Measurements from ENCODE around the gene CTR9. TPM values are rescaled to one million over a fixed set of nuclear protein-coding genes. Genes with fewer than 3 reads are reported as not detected.
A peak's percentile ranks its signal among the peaks of the same experiment; 100 is the strongest.

The CTR9 gene
- total and polyA plus RNA-seq, 9 of the 15 experiments (the other 6 are each of a cell fraction or from before 2014, with no cell fraction given) = 25.4 to 79.3 (median 47.3) TPM

- no peak for TF ChIP-seq CBX2 (IDR thresholded peaks at IDR 0.05; ENCODE audit: insufficient read depth, low read length, poor library complexity, severe bottlenecking)
- TF ChIP-seq RBFOX2 (IDR thresholded peaks at IDR 0.05; ENCODE audit: low read depth, low read length) = peak; percentile 97
- TF ChIP-seq HDAC8 (tag; IDR thresholded peaks at IDR 0.05) = no peak
- TF ChIP-seq AFF4 (CRISPR knock-in tag; IDR thresholded peaks at IDR 0.05) = 0 out of 2 replicates have a peak, but pooled peaks have one; percentile 67
- no peak for TF ChIP-seq SNAPC5 (CRISPR knock-in tag; IDR thresholded peaks at IDR 0.05)
- peak; percentile 23; the same call in 1 of the 2 replicates for TF ChIP-seq BCOR (IDR thresholded peaks at IDR 0.05)
- TF ChIP-seq ETV5 (CRISPR knock-in tag; IDR thresholded peaks at IDR 0.05; ENCODE audit: low read depth) = peak; percentile 86
- 0 out of 2 replicates have a peak, but pooled peaks have one; percentile 44 for TF ChIP-seq ZBTB9 (CRISPR knock-in tag; IDR thresholded peaks at IDR 0.05)
- TF ChIP-seq SRSF9 (IDR thresholded peaks at IDR 0.05; ENCODE audit: borderline replicate concordance, low read depth, low read length) = no peak
- TF ChIP-seq ZNF143 (CRISPR knock-in tag; IDR thresholded peaks at IDR 0.05) = no peak
- no peak for TF ChIP-seq RNF219 (CRISPR knock-in tag; IDR thresholded peaks at IDR 0.05)
- TF ChIP-seq ID3 (CRISPR knock-in tag; IDR thresholded peaks at IDR 0.05) = no peak
- no peak for TF ChIP-seq ID3 (tag; IDR thresholded peaks at IDR 0.05)
- TF ChIP-seq ZNF740 (CRISPR knock-in tag; IDR thresholded peaks at IDR 0.05) = no peak
- no peak for TF ChIP-seq ZNF740 (tag; IDR thresholded peaks at IDR 0.05)
- no peak for TF ChIP-seq HNRNPUL1 (IDR thresholded peaks at IDR 0.05; ENCODE audit: low read length)
- TF ChIP-seq KLF16 (IDR thresholded peaks at IDR 0.05) = no peak
- TF ChIP-seq SREBF1 (IDR thresholded peaks at IDR 0.05; ENCODE audit: borderline replicate concordance, low read depth, low read length) = peak; percentile 83
- TF ChIP-seq SRSF1 (IDR thresholded peaks at IDR 0.05; ENCODE audit: low read depth, low read length) = no peak
Observed at GRCh38 chr11:10750838-10751580, at the start of gene CTR9 (continued).
